Activated CD4-positive, alpha-beta T cell treated with anti-CD3 and anti-CD28 coated beads for 1 hour (primary cell): ENCODE results near the gene SPDYC.
A peak's percentile ranks its signal among the peaks of the same experiment; 100 is the strongest.

Experiments used
- DNase-seq: peaks from one replicate; pipeline ENCODE4 v3.0.0-alpha.2; 2020

Gene SPDYC

GRCh38 chr11:65208785-65209710, 39.0 kb downstream of the SPDYC start:
- DNase-seq: no peak

DNA sequence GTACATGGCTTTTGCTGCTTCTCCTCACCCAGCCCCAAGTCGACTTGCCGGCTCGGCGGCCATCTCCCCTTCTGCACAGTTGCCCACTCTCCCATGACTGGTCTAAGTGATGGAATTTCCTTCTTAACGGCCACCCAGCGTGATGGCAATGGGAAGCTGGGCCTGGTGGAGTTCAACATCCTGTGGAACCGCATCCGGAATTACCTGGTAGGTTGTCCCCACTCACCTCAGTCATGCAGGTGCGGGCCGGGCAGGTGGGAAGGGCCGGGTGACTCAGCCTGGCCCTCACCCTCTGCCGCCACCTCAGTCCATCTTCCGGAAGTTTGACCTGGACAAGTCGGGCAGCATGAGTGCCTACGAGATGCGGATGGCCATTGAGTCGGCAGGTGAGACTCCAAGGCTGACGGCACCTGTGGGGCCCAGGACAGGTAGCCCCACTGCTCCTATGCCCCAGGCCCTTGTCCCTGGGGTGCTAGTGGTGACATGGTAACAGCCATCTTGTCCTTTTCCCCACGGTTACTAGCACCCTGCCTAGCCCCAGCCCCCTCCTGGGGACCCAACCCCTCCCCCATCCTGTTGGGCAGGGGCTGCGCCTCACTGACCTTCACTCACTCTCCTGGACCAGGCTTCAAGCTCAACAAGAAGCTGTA, 39.8 kb downstream of the SPDYC start:
- no peak for DNase-seq

- no peak for DNase-seq
Measured at GRCh38 chr11:65210361-65210731, 40.3 kb downstream of the SPDYC start.

GRCh38 chr11:65210748-65211147, 40.7 kb downstream of the SPDYC start:
- DNase-seq: no peak

GRCh38 chr11:65211293-65212105, 41.5 kb downstream of the SPDYC start:
- no peak for DNase-seq

GRCh38 chr11:65212226-65212801, 42.3 kb downstream of the SPDYC start:
- no peak for DNase-seq

DNA sequence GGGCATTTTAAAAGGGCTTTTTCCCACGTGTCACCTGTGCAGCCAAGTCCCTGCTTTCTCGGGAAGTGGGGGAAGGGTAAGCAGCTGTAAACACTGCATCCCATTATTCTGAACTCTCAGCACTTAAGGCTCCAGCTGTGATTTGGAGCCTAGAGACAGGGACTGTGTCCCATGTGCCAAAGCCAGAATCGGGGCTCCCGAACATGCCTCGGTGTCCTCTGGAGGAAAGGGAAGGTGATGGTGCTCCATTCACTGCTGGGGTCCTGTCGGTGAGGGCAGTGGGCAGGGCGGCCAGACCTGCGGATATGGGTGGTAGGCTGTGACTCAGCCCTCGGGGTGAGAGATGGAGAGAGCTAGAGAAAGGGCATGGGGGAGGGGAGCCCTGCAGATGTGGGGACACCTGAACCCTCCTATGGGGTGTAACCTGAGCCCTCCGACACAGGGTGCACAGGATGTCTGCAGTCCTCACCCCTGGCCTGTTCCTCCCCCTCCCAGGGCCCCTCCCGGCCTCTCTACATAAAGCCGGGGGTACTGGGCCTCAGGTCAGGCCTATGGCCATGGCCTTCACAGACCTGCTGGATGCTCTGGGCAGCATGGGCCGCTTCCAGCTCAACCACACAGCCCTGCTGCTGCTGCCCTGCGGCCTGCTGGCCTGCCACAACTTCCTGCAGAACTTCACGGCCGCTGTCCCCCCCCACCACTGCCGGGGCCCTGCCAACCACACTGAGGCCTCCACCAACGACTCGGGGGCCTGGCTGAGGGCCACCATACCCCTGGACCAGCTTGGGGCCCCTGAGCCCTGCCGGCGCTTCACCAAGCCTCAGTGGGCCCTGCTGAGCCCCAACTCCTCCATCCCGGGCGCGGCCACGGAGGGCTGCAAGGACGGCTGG, 43.5 kb downstream of the SPDYC start:
- DNase-seq: no peak

GRCh38 chr11:65214212-65214845, 44.3 kb downstream of the SPDYC start:
- no peak for DNase-seq

GRCh38 chr11:65215441-65216076, 45.5 kb downstream of the SPDYC start:
- DNase-seq: peak; percentile 34

DNA sequence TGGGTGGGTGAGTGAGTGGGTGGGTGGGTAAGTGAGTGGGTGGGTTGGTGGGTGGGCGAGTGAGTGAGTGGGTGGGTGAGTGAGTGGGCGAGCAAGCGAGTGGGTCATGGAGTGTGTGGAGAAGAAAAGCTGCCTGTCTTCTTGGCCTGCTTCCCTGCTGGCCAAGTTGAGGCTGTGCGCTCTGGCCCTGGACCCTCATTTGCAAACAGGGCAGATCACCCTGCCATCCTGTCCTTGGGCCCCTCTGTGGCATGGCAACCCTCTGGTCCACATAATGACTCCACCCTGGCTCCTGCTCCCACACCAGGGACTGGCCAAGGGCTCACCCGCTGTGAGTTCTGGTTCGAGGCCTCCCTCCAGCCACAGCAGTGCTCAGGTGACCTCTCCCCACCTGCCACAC, 46.8 kb downstream of the SPDYC start:
- no peak for DNase-seq

- no peak for DNase-seq
Measured at GRCh38 chr11:65217441-65218423, 47.7 kb downstream of the SPDYC start.

DNA sequence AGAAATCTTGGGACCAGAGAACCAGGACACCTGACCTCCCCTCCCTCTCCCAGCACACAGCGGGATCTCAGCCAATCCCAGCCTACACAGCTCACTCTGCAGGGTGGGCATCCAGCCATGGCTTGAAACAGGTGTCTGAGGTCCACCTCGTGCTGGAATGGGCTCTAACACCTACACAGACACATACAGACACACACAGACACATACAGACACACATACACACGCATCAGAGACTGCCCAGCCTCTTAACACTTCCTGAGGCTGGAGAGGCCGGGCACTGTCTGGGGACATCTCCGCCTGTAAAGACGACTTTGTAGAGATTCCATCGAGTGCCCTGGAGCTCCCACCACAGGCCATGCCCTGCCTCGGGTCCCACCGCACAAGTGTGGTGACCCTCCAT, 48.4 kb downstream of the SPDYC start:
- DNase-seq: no peak

GRCh38 chr11:65219930-65220213, 49.8 kb downstream of the SPDYC start:
- DNase-seq: no peak

DNA sequence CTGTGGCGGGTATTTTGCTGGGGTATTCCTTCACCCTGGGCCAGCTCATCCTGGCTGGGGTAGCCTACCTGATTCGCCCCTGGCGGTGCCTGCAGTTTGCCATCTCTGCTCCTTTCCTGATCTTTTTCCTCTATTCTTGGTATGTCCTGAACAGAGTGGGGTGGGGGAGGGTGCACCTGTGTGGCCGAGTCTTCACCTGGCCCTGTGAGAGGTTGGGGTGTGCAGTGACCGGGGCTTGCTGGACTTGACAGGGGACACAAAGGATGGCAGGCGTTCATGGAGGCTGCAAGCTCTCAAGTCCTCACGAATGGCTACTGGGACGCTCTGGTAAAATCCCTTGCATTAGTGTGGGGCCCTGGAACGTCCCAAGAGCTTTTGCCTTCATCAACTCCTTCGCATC, 51.0 kb downstream of the SPDYC start:
- no peak for DNase-seq
